Activated naive CD8-positive, alpha-beta T cell treated with anti-CD3 and anti-CD28 coated beads for 36 hours (primary cell): ENCODE results near the gene TMEM17. TPM values are rescaled to one million over a fixed set of nuclear protein-coding genes. Genes with fewer than 3 reads are reported as not detected.

ENCODE experiments used
- DNase-seq: peaks from one replicate; pipeline ENCODE4 v3.0.0; 2021
- H3K27ac Mint-ChIP-seq: one replicate; pipeline ENCODE4 v1.8.0; 2022; ENCODE audit warnings: mild to moderate bottlenecking, moderate library complexity, mixed read lengths
- H3K27me3 Mint-ChIP-seq: one replicate; pipeline ENCODE4 v1.8.0; 2022; ENCODE audit warnings: mild to moderate bottlenecking, mixed read lengths
- H3K36me3 Mint-ChIP-seq: one replicate; pipeline ENCODE4 v1.8.0; 2021; ENCODE audit warnings: mild to moderate bottlenecking, mixed read lengths
- H3K4me1 Mint-ChIP-seq: one replicate; pipeline ENCODE4 v1.8.0; 2021; ENCODE audit warnings: mixed read lengths
- H3K4me3 Mint-ChIP-seq: one replicate; pipeline ENCODE4 v1.8.0; 2022; ENCODE audit warnings: mild to moderate bottlenecking, moderate library complexity, mixed read lengths
- H3K9me3 Mint-ChIP-seq: one replicate; pipeline ENCODE4 v1.8.0; 2022; ENCODE audit warnings: mixed read lengths
- total RNA-seq, 2 experiments: library from RNA; stranded (reverse); gene quantifications; one replicate each; pipeline ENCODE4 v1.2.3, GENCODE V29; 2021

The TMEM17 gene
- total RNA-seq, 2 experiments from 2014 or later, result 0.24 to 0.25 TPM

DNA sequence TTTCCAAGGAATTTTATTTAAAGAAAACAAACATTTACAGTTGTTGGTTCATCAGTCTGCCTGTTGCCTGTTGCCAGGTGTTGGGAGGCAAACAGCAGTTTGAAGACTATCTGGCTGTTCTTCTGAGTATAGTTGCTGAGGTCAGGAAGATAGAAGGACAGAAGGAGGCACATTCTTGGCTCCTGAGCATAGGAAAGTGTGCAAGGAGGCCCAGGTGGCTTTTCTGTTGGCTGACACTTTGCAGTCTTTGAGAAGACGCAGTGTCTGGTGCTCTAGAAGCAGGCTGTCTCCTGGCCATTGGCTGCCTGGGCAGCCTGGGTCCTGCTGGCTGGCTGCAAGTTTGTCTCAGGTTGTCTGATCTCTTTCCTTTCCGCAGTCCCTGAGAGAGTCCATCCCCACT, 36.4 kb downstream of the TMEM17 start:
- Mint-ChIP-seq H3K4me3 (no peak overlapping the region), H3K27me3 (no peaks in the 10 kb centered on the region), H3K9me3 (no peaks in the 10 kb centered on the region), H3K27ac (no peak overlapping the region), H3K36me3 (no peaks in the 10 kb centered on the region), H3K4me1 (peaks cover 3% of the 10 kb centered on the region)
- no peak for DNase-seq

- Mint-ChIP-seq H3K27ac (no peak overlapping the region), H3K4me1 (peaks cover 3% of the 10 kb centered on the region), H3K9me3 (no peaks in the 10 kb centered on the region), H3K27me3 (no peaks in the 10 kb centered on the region), H3K36me3 (no peaks in the 10 kb centered on the region), H3K4me3 (no peak overlapping the region)
- DNase-seq, result no peak
Measured at GRCh38 chr2:62469114-62469513, 36.9 kb downstream of the TMEM17 start.

DNA sequence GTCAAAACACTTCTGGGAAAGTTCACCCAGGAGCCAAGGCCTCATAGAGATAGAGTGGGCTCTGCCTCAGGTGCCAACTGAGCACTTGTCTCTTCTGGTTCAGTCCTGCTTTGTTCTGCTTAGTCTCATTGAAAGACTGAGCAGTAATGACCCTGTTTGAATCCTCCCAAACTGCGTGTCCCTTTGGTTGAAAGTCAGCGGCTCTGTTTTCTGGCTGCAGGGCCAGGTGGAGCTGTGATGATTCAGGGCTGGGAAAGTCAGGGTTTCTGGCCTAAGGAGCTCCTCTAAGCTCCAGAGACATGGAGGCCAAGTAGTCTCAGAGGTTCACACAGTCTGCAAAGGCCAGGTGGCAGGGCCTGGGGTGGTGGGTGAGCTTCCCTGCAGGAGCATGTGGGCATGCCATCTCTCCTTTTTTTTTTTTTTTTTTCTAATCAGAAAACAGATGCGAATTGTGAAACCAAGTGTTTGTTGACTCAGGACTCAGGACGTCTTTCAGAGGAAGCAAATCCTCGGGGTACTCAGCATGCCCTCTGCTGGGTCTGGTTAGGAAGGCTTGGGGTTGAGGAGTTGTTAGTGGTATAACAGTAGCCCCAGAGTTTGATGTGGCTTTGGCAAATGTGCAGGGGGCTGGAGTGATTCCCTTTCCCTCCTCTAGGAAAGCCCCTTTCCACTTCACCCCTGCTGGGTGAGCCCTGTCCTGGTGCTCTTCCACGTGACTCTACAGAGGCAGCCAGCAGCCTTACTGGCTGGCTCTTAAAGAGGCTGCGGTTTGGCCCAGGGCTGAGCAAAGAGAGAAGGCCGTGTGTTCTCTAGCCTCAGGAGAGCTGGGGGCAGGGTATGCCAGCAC, 38.3 kb downstream of the TMEM17 start:
- H3K9me3 Mint-ChIP-seq, result no peaks in the 10 kb centered on the region
- peaks cover 3% of the 10 kb centered on the region for H3K4me1 Mint-ChIP-seq
- H3K4me3 Mint-ChIP-seq, result no peak overlapping the region
- H3K27me3 Mint-ChIP-seq, result no peaks in the 10 kb centered on the region
- H3K27ac Mint-ChIP-seq, result no peak overlapping the region
- H3K36me3 Mint-ChIP-seq, result no peaks in the 10 kb centered on the region
- no peak for DNase-seq

DNA sequence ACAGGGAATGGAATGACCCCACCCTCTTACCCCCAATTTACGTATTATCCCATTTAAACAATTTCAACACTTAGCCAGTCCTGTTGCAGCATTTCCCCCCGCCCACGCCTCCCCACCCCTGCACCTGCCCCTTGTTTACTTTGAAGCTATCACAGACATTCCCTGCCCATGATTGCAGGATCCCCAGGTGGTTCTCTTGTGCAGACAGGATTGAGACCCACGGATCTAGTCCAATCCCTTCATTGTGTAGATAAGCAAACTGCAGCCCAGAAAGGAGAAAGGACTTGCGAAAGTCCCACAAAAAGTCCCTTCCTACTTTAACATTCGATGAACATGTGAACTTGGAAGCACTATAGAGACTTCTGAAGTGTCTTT, 38.9 kb downstream of the TMEM17 start:
- Mint-ChIP-seq H3K9me3 (no peaks in the 10 kb centered on the region), H3K27me3 (no peaks in the 10 kb centered on the region), H3K27ac (no peak overlapping the region), H3K36me3 (no peaks in the 10 kb centered on the region), H3K4me1 (peaks cover 3% of the 10 kb centered on the region), H3K4me3 (no peak overlapping the region)
- no peak for DNase-seq

DNA sequence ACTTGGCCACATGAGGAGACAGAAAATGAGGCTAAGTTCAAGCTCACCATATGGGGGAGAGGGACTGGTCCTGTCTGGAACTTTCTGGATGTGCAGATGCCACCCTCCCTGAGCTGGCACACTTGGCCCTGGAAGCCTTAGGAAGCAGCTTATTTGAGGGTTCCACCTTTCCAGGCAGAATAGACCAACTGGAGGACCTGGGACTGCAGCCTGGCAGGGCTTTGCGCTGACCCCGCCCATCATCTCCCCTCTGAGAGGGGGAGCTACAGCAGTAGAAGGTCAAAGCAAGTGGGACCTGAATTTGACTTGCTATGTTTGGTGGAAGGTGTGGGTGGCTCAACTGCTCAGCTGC, 39.5 kb downstream of the TMEM17 start:
- no peaks in the 10 kb centered on the region for H3K9me3 Mint-ChIP-seq
- DNase-seq, result no peak
- H3K27me3 Mint-ChIP-seq, result no peaks in the 10 kb centered on the region
- peaks cover 3% of the 10 kb centered on the region for H3K4me1 Mint-ChIP-seq
- H3K36me3 Mint-ChIP-seq, result no peaks in the 10 kb centered on the region
- no peak overlapping the region for H3K4me3 Mint-ChIP-seq
- H3K27ac Mint-ChIP-seq, result no peak overlapping the region

DNA sequence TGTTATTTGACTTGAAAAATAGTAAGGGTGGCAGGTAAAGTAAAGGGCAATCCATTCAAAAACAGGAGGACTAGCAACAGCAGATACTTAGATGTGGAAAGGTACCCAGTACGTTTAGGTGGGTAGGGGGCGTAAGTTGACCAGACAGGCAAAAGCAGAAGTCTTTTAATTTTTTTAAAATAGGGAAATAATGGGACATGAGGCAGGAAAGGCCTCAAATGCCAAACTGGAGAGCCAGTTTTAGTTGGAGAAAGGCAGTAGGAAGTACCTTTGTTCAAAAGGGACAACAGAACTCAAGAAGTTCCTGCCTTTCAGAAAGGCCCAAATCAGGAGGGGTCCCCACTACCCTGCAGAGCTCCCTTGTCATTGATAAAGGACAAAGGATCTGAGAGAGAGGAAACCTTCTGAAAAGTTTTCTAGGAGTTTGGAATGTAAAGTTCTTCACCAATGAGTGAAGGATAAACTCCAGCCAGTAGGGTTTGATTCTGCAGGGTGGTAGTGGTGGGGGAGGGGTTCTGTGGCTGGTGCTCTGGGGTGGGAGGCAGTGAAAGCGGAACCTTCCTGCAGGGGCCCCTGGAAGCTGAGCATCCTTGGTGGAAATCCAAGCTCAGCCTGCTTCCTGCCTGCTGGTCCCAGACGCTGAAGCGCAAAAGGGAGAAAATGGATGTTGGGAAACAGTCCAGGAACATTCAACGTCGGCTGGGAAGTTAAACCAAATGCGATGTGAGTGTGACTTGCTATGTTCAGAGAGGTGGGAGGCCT, 40.1 kb downstream of the TMEM17 start:
- no peak overlapping the region for H3K4me3 Mint-ChIP-seq
- H3K27ac Mint-ChIP-seq, result no peak overlapping the region
- no peaks in the 10 kb centered on the region for H3K27me3 Mint-ChIP-seq
- DNase-seq, result no peak
- H3K4me1 Mint-ChIP-seq, result peaks cover 3% of the 10 kb centered on the region
- no peaks in the 10 kb centered on the region for H3K9me3 Mint-ChIP-seq
- no peaks in the 10 kb centered on the region for H3K36me3 Mint-ChIP-seq

DNA sequence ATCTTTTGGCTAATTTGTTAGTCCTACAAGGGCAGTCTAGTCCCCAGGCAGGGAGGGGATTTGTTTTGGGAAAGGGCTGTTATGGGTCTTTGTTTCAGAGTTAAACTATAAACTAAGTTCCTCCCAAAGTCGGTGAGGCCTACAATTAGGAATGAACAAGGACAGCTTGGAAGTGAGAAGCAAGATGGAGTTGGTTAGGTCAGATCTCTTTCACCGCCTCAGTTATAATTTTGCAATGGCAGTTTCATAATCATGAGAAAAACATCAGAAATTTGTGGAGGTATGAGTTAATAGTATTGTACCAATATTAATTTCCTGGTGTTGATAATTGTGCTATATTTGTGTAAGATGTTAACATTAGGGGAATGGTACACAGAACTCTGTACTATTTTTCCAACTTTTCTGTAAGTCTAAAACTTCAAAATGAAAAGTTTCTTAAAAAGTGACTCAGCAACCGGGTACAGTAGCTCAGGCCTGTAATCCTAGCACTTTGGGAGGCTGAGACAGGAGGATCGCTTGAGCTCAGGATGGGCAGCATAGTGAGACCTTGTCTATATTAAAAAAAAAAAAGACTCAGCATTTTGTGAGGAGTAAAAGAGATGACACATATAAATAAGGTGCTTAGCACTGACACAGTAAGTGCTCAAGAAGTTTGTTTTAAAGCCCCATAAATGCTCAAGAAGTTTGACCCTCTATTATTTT, 40.8 kb downstream of the TMEM17 start:
- H3K27me3 Mint-ChIP-seq, result no peaks in the 10 kb centered on the region
- H3K9me3 Mint-ChIP-seq, result no peaks in the 10 kb centered on the region
- no peak for DNase-seq
- H3K4me1 Mint-ChIP-seq, result peaks cover 3% of the 10 kb centered on the region
- no peak overlapping the region for H3K4me3 Mint-ChIP-seq
- no peak overlapping the region for H3K27ac Mint-ChIP-seq
- H3K36me3 Mint-ChIP-seq, result no peaks in the 10 kb centered on the region

GRCh38 chr2:62464221-62465007, 41.6 kb downstream of the TMEM17 start:
- peaks cover 3% of the 10 kb centered on the region for H3K4me1 Mint-ChIP-seq
- H3K4me3 Mint-ChIP-seq, result no peak overlapping the region
- H3K27ac Mint-ChIP-seq, result no peak overlapping the region
- no peaks in the 10 kb centered on the region for H3K9me3 Mint-ChIP-seq
- no peaks in the 10 kb centered on the region for H3K27me3 Mint-ChIP-seq
- no peaks in the 10 kb centered on the region for H3K36me3 Mint-ChIP-seq
- DNase-seq, result no peak

DNA sequence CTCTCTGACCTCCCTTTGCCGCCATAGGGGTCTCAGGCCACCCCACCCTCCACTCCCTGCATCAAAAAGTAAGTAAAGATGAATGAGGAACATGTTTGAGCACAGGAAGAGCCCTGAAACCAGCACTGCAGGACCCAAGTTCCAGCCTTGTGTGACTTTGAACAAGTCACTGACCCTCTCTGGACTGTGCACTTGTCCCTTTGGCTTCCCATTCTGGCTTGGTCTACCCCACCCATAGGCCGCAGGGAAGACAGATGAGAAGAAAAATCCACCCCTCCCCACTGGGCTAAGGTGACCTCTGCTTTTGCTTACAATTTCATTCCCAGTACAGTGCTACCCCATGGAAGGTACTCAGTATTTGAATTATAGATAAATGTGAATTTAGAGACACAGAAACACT, 43.8 kb downstream of the TMEM17 start:
- H3K4me3 Mint-ChIP-seq, result no peak overlapping the region
- no peaks in the 10 kb centered on the region for H3K36me3 Mint-ChIP-seq
- no peak overlapping the region for H3K27ac Mint-ChIP-seq
- DNase-seq, result no peak
- peaks cover 6% of the 10 kb centered on the region for H3K27me3 Mint-ChIP-seq
- no peaks in the 10 kb centered on the region for H3K9me3 Mint-ChIP-seq
- H3K4me1 Mint-ChIP-seq, result peaks cover 3% of the 10 kb centered on the region

- no peak overlapping the region for H3K4me3 Mint-ChIP-seq
- H3K9me3 Mint-ChIP-seq, result no peaks in the 10 kb centered on the region
- peaks cover 2% of the 10 kb centered on the region for H3K4me1 Mint-ChIP-seq
- peaks cover 6% of the 10 kb centered on the region for H3K27me3 Mint-ChIP-seq
- H3K36me3 Mint-ChIP-seq, result no peaks in the 10 kb centered on the region
- no peak overlapping the region for H3K27ac Mint-ChIP-seq
- no peak for DNase-seq
Measured at GRCh38 chr2:62461707-62462106, 44.3 kb downstream of the TMEM17 start.

DNA sequence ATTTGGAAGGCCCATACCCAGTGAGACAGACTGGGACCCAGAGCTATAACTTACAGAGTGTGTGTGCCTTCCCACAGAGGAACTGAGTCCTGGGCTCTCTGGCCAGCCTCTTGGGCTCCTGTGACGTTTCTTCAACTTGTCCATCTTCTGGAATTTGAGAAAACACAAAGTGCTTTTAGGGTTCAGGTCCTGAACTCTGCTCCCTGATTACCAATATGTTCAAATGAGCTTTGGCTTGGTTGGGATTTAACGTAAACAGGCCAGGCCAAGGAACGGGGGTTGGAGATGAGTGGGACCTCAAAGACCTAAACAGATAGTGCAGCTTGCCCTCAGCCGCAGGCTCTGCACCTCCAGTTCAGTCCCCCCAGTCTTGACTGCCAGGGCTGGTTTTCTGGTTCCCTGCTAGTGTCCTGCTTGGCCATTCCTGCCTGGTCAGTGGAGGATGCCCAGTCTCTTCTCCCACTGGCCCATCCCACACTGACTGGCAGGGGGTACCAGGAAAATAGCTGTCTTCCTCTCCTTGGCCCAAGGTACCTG, 44.9 kb downstream of the TMEM17 start:
- Mint-ChIP-seq H3K4me1 (peaks cover 2% of the 10 kb centered on the region), H3K27me3 (peaks cover 11% of the 10 kb centered on the region), H3K36me3 (no peaks in the 10 kb centered on the region), H3K4me3 (no peak overlapping the region), H3K9me3 (no peaks in the 10 kb centered on the region), H3K27ac (no peak overlapping the region)
- DNase-seq, result no peak

GRCh38 chr2:62460175-62460574, 45.8 kb downstream of the TMEM17 start:
- Mint-ChIP-seq H3K27ac (no peak overlapping the region), H3K4me1 (peaks cover 2% of the 10 kb centered on the region), H3K4me3 (no peak overlapping the region), H3K27me3 (peaks cover 15% of the 10 kb centered on the region), H3K9me3 (no peaks in the 10 kb centered on the region), H3K36me3 (no peaks in the 10 kb centered on the region)
- no peak for DNase-seq

DNA sequence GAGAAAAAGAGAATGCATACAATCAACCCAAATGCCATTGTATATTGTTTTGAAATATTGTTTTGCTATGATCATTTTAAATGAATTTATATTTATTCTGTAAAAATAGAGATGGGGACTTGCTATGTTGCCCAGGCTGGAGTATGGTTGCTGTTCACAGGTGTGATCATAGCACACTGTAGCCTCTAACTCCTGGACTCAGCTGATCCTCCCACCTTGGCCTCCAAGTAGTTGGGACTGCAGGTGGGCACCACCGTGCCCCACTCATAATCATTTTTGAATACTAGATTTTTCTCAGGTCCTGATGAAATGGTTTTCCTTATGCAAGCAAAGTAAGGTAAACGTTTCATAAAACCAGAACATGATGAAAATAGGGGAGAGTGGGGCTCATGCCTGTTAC, 46.3 kb downstream of the TMEM17 start:
- peaks cover 2% of the 10 kb centered on the region for H3K4me1 Mint-ChIP-seq
- H3K36me3 Mint-ChIP-seq, result no peaks in the 10 kb centered on the region
- H3K9me3 Mint-ChIP-seq, result no peaks in the 10 kb centered on the region
- peaks cover 15% of the 10 kb centered on the region for H3K27me3 Mint-ChIP-seq
- no peak overlapping the region for H3K4me3 Mint-ChIP-seq
- no peak for DNase-seq
- H3K27ac Mint-ChIP-seq, result no peak overlapping the region

GRCh38 chr2:62459106-62459505, 46.9 kb downstream of the TMEM17 start:
- Mint-ChIP-seq H3K4me1 (peaks cover 2% of the 10 kb centered on the region), H3K9me3 (no peaks in the 10 kb centered on the region), H3K4me3 (no peak overlapping the region), H3K27me3 (peaks cover 15% of the 10 kb centered on the region), H3K36me3 (no peaks in the 10 kb centered on the region), H3K27ac (no peak overlapping the region)
- DNase-seq, result no peak
